Endothelial cell of umbilical vein (primary cell): ENCODE data around the gene MOB3C. TPM values are rescaled to one million over a fixed set of nuclear protein-coding genes. Genes with fewer than 3 reads are reported as not detected.

Experiments
- BruUV-seq: library from RNA; stranded (reverse); fragments of 400-500 nt; replicated peaks from 2 replicates; lab custom pipeline; 2021; lab: Mats Ljungman, UMichigan
- CTCF ChIA-PET: fragments of 300-600, 350-600 bp; sonication (Branson Sonifier 250); formaldehyde crosslinking; loops from one replicate; lab custom pipeline; 2021; ENCODE audit warnings: antibody characterized with exemption, inconsistent platforms; lab: Charles Lee
- POLR2A ChIA-PET: fragments of 300-600, 350-600 bp; sonication (Branson Sonifier 250); formaldehyde crosslinking; loops from one replicate; lab custom pipeline; 2021; ENCODE audit warnings: antibody characterized with exemption, inconsistent platforms; lab: Charles Lee
- DNase-seq: peaks from one replicate; pipeline ENCODE4 v3.0.0-alpha.2; 2011; ENCODE audit warnings: low read depth, low spot score
- FAIRE-seq: peaks from 2 replicates; lab custom pipeline; 2011; peaks lifted over from hg19 to GRCh38; lab: Jason Lieb, UNC
- H2AFZ ChIP-seq: 2 replicates; pipeline ENCODE4 v1.6.0; 2012; ENCODE audit warnings: low read depth, low read length, control low read depth, inconsistent platforms
- H3K27ac ChIP-seq: 2 replicates; pipeline ENCODE4 v1.5.1; 2011; ENCODE audit warnings: low read depth, mild to moderate bottlenecking, control low read depth, low read length, moderate library complexity; ENCODE audit not compliant: insufficient read depth
- H3K27me3 ChIP-seq, 2 experiments: 2 replicates each; pipeline versions ENCODE4 v1.6.0 to v1.6.1; 2011; ENCODE audit warnings: low read length in 2 of 2, mixed read lengths in 1 of 2; ENCODE audit not compliant: control insufficient read depth in 2 of 2, insufficient read depth in 2 of 2
- H3K36me3 ChIP-seq, 2 experiments: 2 replicates in 1 of 2; 3 replicates in 1 of 2; pipeline ENCODE4 v1.5.1; 2011; ENCODE audit warnings: low read length in 2 of 2, mild to moderate bottlenecking in 1 of 2, moderate library complexity in 1 of 2; ENCODE audit not compliant: control insufficient read depth in 2 of 2, insufficient read depth in 2 of 2; ENCODE audit errors: extremely low read depth in 1 of 2
- H3K4me1 ChIP-seq: 3 replicates; pipeline ENCODE4 v1.5.1; 2011; ENCODE audit warnings: mild to moderate bottlenecking, low read length; ENCODE audit not compliant: control insufficient read depth, insufficient read depth; ENCODE audit errors: extremely low read depth
- H3K4me2 ChIP-seq: 2 replicates; pipeline ENCODE4 v1.6.1; 2011; ENCODE audit warnings: low read length, control low read depth, mixed read lengths; ENCODE audit not compliant: insufficient read depth
- H3K4me3 ChIP-seq, 3 experiments: fragments of 200-600 bp in 1 of 3; sonication (generic), shearing (Covaris generic) in 1 of 3; replicated peaks in 1 of 3; 2 replicates each; pipeline ENCODE4 v1.5.1; 2011 to 2016; ENCODE audit warnings: control low read depth in 3 of 3, low read length in 3 of 3, mild to moderate bottlenecking in 2 of 3, inconsistent platforms in 1 of 3, low read depth in 1 of 3, moderate library complexity in 1 of 3; ENCODE audit not compliant: insufficient read depth in 1 of 3
- H3K79me2 ChIP-seq: 2 replicates; pipeline ENCODE4 v1.6.0; 2012; ENCODE audit warnings: low read length, inconsistent platforms; ENCODE audit not compliant: control insufficient read depth, insufficient read depth
- H3K9ac ChIP-seq: replicated peaks from 2 replicates; pipeline ENCODE3; 2011; ENCODE audit warnings: low read length, control low read depth; ENCODE audit not compliant: insufficient read depth; ENCODE audit errors: extremely low read depth
- H3K9me1 ChIP-seq: replicated peaks from 3 replicates; pipeline ENCODE4 v1.6.0; 2011; ENCODE audit warnings: mild to moderate bottlenecking, low read length; ENCODE audit not compliant: control insufficient read depth, insufficient read depth; ENCODE audit errors: extremely low read depth
- H3K9me3 ChIP-seq: replicated peaks from 2 replicates; pipeline ENCODE4 v1.5.1; 2012; ENCODE audit warnings: low read length, inconsistent platforms; ENCODE audit not compliant: control insufficient read depth, insufficient read depth
- H4K20me1 ChIP-seq: replicated peaks from 2 replicates; pipeline ENCODE3; 2011; ENCODE audit warnings: mild to moderate bottlenecking, low read length; ENCODE audit not compliant: control insufficient read depth, insufficient read depth; ENCODE audit errors: extremely low read depth
- CTCF ChIP-seq, 2 donors: IDR thresholded peaks; 1 replicate in 1 of 2; 2 replicates in 1 of 2; pipeline ENCODE4 v1.5.1; 2011; ENCODE audit warnings: low read length in 2 of 2, mild to moderate bottlenecking in 2 of 2, moderate library complexity in 2 of 2, control low read depth in 1 of 2, inconsistent platforms in 1 of 2, low read depth in 1 of 2; ENCODE audit not compliant: insufficient read depth in 1 of 2; ENCODE audit errors: extremely low read depth in 1 of 2
- FOS ChIP-seq: IDR thresholded peaks from 2 replicates; pipeline ENCODE4 v1.6.1; 2011; ENCODE audit warnings: mild to moderate bottlenecking, low read length, moderate library complexity, borderline replicate concordance; ENCODE audit not compliant: insufficient read depth
- GATA2 ChIP-seq: IDR thresholded peaks from 2 replicates; pipeline ENCODE4 v1.7.0; 2011; ENCODE audit warnings: low read depth, mild to moderate bottlenecking, moderate library complexity, mixed read lengths, low read length; ENCODE audit not compliant: insufficient read length, insufficient read depth
- JUN ChIP-seq: IDR thresholded peaks from 2 replicates; pipeline ENCODE4 v1.6.1; 2011; ENCODE audit warnings: borderline replicate concordance, low read depth; ENCODE audit not compliant: insufficient read length, insufficient read depth
- MAX ChIP-seq: IDR thresholded peaks from 2 replicates; pipeline ENCODE4 v1.6.1; 2011; ENCODE audit not compliant: insufficient read depth, insufficient read length
- POLR2A ChIP-seq: IDR thresholded peaks from 2 replicates; pipeline ENCODE4 v1.6.1; 2012; ENCODE audit warnings: low read depth, mild to moderate bottlenecking, control low read depth, low read length
- POLR2AphosphoS5 ChIP-seq: IDR thresholded peaks from 2 replicates; pipeline ENCODE4 v1.6.1; 2012; ENCODE audit warnings: low read depth, mild to moderate bottlenecking, control low read depth, low read length, moderate library complexity; ENCODE audit not compliant: insufficient read depth
- dilution Hi-C: fragments of 300-500 bp; cut with MboI; formaldehyde crosslinking; loops from one replicate; pipeline ENCODE4 v1.15.0; 2019; ENCODE audit warnings: low sequenced_read_pairs; ENCODE audit not compliant: extremely low pct_ligation_motif_present
- intact Hi-C: fragments of 100-400 bp; cut with micrococcal nuclease; formaldehyde crosslinking; loops from one replicate; pipeline ENCODE4 v1.10.0; 2022
- polyA plus RNA-seq, 4 experiments: library from polyadenylated mRNA; depleted of rRNA in 3 of 4; stranded (reverse) in 3 of 4; unstranded in 1 of 4; fragments of >200 nt; gene quantifications; 2 replicates each; pipeline versions ENCODE4 v1.2.1 to v1.2.3, GENCODE V29; 2011 to 2012; ENCODE audit warnings: missing spikeins in 1 of 4
- total RNA-seq: library from RNA; stranded (reverse); gene quantifications from 2 replicates; pipeline ENCODE4 v1.2.3, GENCODE V29; 2021

Gene MOB3C
- total and polyA plus RNA-seq, 2 donors (not counting 3 experiments of a cell fraction or from before 2014, with no cell fraction given): 6.1 to 8.4 TPM

- no peaks in the 10 kb centered on the region for H4K20me1 ChIP-seq
- no TSS peak for BruUV-seq
- no peak for DNase-seq
- H3K9me1 ChIP-seq: no peaks in the 10 kb centered on the region
- no peak overlapping the region for H3K27ac ChIP-seq
- H3K79me2 ChIP-seq: no peaks in the 10 kb centered on the region
- no peak overlapping the region for H2AFZ ChIP-seq
- TF ChIP-seq GATA2: no peak
- TF ChIP-seq JUN: no peak
- TF ChIP-seq POLR2AphosphoS5: no peak
- no peak for TF ChIP-seq MAX
- TF ChIP-seq FOS: no peak
- TF ChIP-seq CTCF (IDR thresholded peaks at IDR 0.05; ENCODE audit: extremely low read depth in 1 of 2, insufficient read depth in 1 of 2, low read depth in 1 of 2, low read length in 2 of 2): no peak
- TF ChIP-seq POLR2A: no peak
- H3K9me3 ChIP-seq: no peaks in the 10 kb centered on the region
- no peaks in the 10 kb centered on the region for H3K27me3 ChIP-seq
- intact Hi-C loops: no loop called here
- CTCF ChIA-PET: interaction anchor here (1.0 kb wide), 2 partner anchors 11 to 188 kb away, joined by 3 to 5 read pairs; no protein-coding TSS in a partner anchor
- dilution Hi-C loops: no loop called here
- no peak overlapping the region for H3K9ac ChIP-seq
- no peak for FAIRE-seq
- no peak overlapping the region for H3K4me2 ChIP-seq
- no peak overlapping the region for H3K4me3 ChIP-seq
- peaks cover 0 to 6% of the 10 kb centered on the region in 2 experiments for H3K36me3 ChIP-seq
- POLR2A ChIA-PET: no interaction called here
- no peaks in the 10 kb centered on the region for H3K4me1 ChIP-seq
Measured at GRCh38 chr1:46558966-46559365, 57.6 kb downstream of the MOB3C start.
